Psoas muscle (tissue), 8 donors: ENCODE measurements around the gene RAD51B. TPM values are rescaled to one million over a fixed set of nuclear protein-coding genes. Genes with fewer than 3 reads are reported as not detected.
"Not testable (repeated sequence)": the region's sequence is repeated elsewhere in the genome, so short reads cannot be mapped to it uniquely, and the experiment has no call there.

ENCODE experiments used
- ATAC-seq, 4 donors: fragments of 200-7000 bp; cut with Tn5 transposase; one replicate each; pipeline ENCODE4 v1.9.1; 2020; ENCODE audit warnings: moderate library complexity in 3 of 4, mild to moderate bottlenecking in 2 of 4
- DNase-seq, 2 donors: peaks; one replicate each; pipeline ENCODE4 v3.0.0-alpha.2; 2020
- H3K27ac ChIP-seq: fragments of 200-600 bp; one replicate; pipeline ENCODE4 v1.8.0; 2022
- H3K27me3 ChIP-seq, 3 donors: fragments of 200-600 bp in 1 of 3; one replicate each; pipeline versions ENCODE4 v1.6.1 to v1.8.0; 2013 to 2022; ENCODE audit warnings: low read length in 2 of 3, mild to moderate bottlenecking in 2 of 3, moderate library complexity in 1 of 3; ENCODE audit not compliant: insufficient read depth in 3 of 3
- H3K36me3 ChIP-seq, 2 donors: fragments of 200-600 bp in 1 of 2; one replicate each; pipeline versions ENCODE4 v1.6.1 to v1.8.0; 2013 to 2022; ENCODE audit warnings: low read depth in 1 of 2, mild to moderate bottlenecking in 1 of 2, moderate library complexity in 1 of 2; ENCODE audit not compliant: insufficient read depth in 1 of 2
- H3K4me1 ChIP-seq: fragments of 200-600 bp; one replicate; pipeline ENCODE4 v1.8.0; 2022
- H3K4me3 ChIP-seq: fragments of 200-600 bp; one replicate; pipeline ENCODE4 v1.8.0; 2022; ENCODE audit warnings: mild to moderate bottlenecking
- H3K9me3 ChIP-seq: fragments of 200-600 bp; one replicate; pipeline ENCODE4 v1.8.0; 2022
- CTCF ChIP-seq: fragments of 200-600 bp; IDR thresholded peaks from one replicate; pipeline ENCODE4 v1.8.0; 2022; ENCODE audit warnings: antibody characterized with exemption
- WGBS, 3 donors: extraction: QIAGEN DNeasy Blood & Tissue Kit; methylation state at CpG; one replicate each; pipeline versions ENCODE4 v1.1.6 to v1.1.7; 2013; 5-methylcytosine and 5-hydroxymethylcytosine counted together
- intact Hi-C, 2 donors: fragments of 100-400 bp; cut with DNase I; formaldehyde crosslinking; loops; one replicate each; pipeline versions ENCODE4 v1.11.0 to v1.14.2; 2022
- polyA plus RNA-seq, 3 donors: library from polyadenylated mRNA; stranded (reverse); fragments of 200-250 nt; gene quantifications; one replicate each; pipeline ENCODE4 v1.2.3, GENCODE V29; 2013
- total RNA-seq, 4 donors: library from RNA; stranded (reverse); fragmentation: NEBNext Ultra II Directional in 2 of 4; extraction: Animal tissue kit (Norgen Biotek cat#: 25700) in 2 of 4; gene quantifications; one replicate each; pipeline versions ENCODE4 v1.2.1 to v1.2.4, GENCODE V29; 2021 to 2023
- donor health status: healthy with polysubstance abuse.
- donor health status: DM: no; HTN: no; CAD: no; lungs with moderate emphysema.
- donor health status: Bipolar disorder and iron deficiency.
- donor health status: healthy.
- donor health status: DM: yes; HTN: yes; CAD: no.
- donor health status: DM: no; HTN: no; CAD: no.
- donor health status: DM: no; HTN: no; CAD: no.
- donor health status: DM: yes; HTN: yes; CAD: no.

The RAD51B gene
- total and polyA plus RNA-seq, 7 donors: 0.60 to 7.2 (median 2.2) TPM

GRCh38 chr14:68695856-68696255 lies 876.3 kb downstream of the RAD51B start:
- H3K36me3 ChIP-seq: no peaks in the 10 kb centered on the region
- WGBS, 3 donors: 89 to 94% (median 90%) methylated on average over 2 of the region's 2 CpGs
- intact Hi-C loops: no loop called here
- H3K9me3 ChIP-seq: no peaks in the 10 kb centered on the region
- no peak for TF ChIP-seq CTCF
- no peak for ATAC-seq
- DNase-seq: no peak
- H3K27me3 ChIP-seq: no peaks in the 10 kb centered on the region
- H3K4me1 ChIP-seq: peaks cover 15% of the 10 kb centered on the region
- H3K27ac ChIP-seq: peak overlapping the region; percentile 60
- H3K4me3 ChIP-seq: no peak overlapping the region

- intact Hi-C loops: no loop called here
- Histone ChIP-seq H3K4me3 (no peak overlapping the region), H3K9me3 (no peaks in the 10 kb centered on the region), H3K27ac (no peak overlapping the region), H3K4me1 (peaks cover 15% of the 10 kb centered on the region), H3K27me3 (no peaks in the 10 kb centered on the region), H3K36me3 (no peaks in the 10 kb centered on the region)
- no peak for TF ChIP-seq CTCF
- ATAC-seq (no peak), DNase-seq (no peak)
- WGBS, 3 donors: 99 to 100% (median 100%) methylated on average over 3 of the region's 3 CpGs
Observed at GRCh38 chr14:68696266-68696665, 876.7 kb downstream of the RAD51B start.

- Histone ChIP-seq H3K36me3 (no peaks in the 10 kb centered on the region), H3K4me3 (no peak overlapping the region), H3K27ac (no peak overlapping the region), H3K27me3 (no peaks in the 10 kb centered on the region), H3K4me1 (peaks cover 15% of the 10 kb centered on the region), H3K9me3 (no peaks in the 10 kb centered on the region)
- 96 to 98% (median 98%) methylated on average over 6 of the region's 6 CpGs for WGBS, 3 donors
- ATAC-seq (no peak), DNase-seq (no peak)
- intact Hi-C loops: no loop called here
- no peak for TF ChIP-seq CTCF
Observed at GRCh38 chr14:68696721-68697495, 877.3 kb downstream of the RAD51B start.

GRCh38 chr14:68698773-68699172 lies 879.2 kb downstream of the RAD51B start:
- ATAC-seq, H3K27ac ChIP-seq, DNase-seq, H3K4me3 ChIP-seq, intact Hi-C loops, H3K27me3 ChIP-seq, H3K9me3 ChIP-seq, H3K36me3 ChIP-seq: not testable (repeated sequence)
- H3K4me1 ChIP-seq: peaks cover 15% of the 10 kb centered on the region
- WGBS, 3 donors: 80 to 89% (median 81%) methylated on average over 14 of the region's 14 CpGs

GRCh38 chr14:68701001-68701741 lies 881.6 kb downstream of the RAD51B start:
- TF ChIP-seq CTCF: no peak
- H3K4me3 ChIP-seq: no peak overlapping the region
- no peaks in the 10 kb centered on the region for H3K27me3 ChIP-seq
- H3K4me1 ChIP-seq: no peaks in the 10 kb centered on the region
- intact Hi-C loops: no loop called here
- H3K9me3 ChIP-seq: no peaks in the 10 kb centered on the region
- no peak for DNase-seq
- H3K36me3 ChIP-seq: no peaks in the 10 kb centered on the region
- ATAC-seq: no peak
- 90 to 99% (median 96%) methylated on average over 6 of the region's 6 CpGs for WGBS, 3 donors
- no peak overlapping the region for H3K27ac ChIP-seq
